ENCODE measurements around the gene FCER1G. TPM values are rescaled to one million over a fixed set of nuclear protein-coding genes. Genes with fewer than 3 reads are reported as not detected.
A peak's percentile ranks its signal among the peaks of the same experiment; 100 is the strongest.

The FCER1G gene
- polyA plus RNA-seq, 3 donors = 2,686 to 4,191 (median 2,715) TPM

GRCh38 chr1:161187311-161187710 is 27.8 kb upstream of the FCER1G start:
- Histone ChIP-seq H3K27me3 (ENCODE audit: control insufficient read depth in 2 of 2, insufficient read depth in 2 of 2, low read length in 2 of 2) (no peaks in the 10 kb centered on the region), H3K4me2 (replicated peaks; ENCODE audit: extremely low read depth, low read length, poor library complexity, severe bottlenecking) (no peak overlapping the region), H3K36me3 (replicated peaks in 1 of 2; ENCODE audit: control insufficient read depth in 1 of 2, insufficient read depth in 2 of 2, low read length in 2 of 2) (no peaks in the 10 kb centered on the region), H3K9ac (ENCODE audit: insufficient read depth, low read length, poor library complexity, severe bottlenecking) (no peak overlapping the region), H3K27ac (ENCODE audit: low read depth in 1 of 2, low read length in 2 of 2) (peak overlapping the region in 1 of 2 donors; percentile 96), H3K4me1 (ENCODE audit: control insufficient read depth in 1 of 2, insufficient read depth in 2 of 2, low read length in 2 of 2) (peaks cover 67 to 68% of the 10 kb centered on the region in 2 donors), H3K79me2 (ENCODE audit: insufficient read depth, low read length) (no peaks in the 10 kb centered on the region), H3K9me3 (replicated peaks in 1 of 2; ENCODE audit: control insufficient read depth in 1 of 2, insufficient read depth in 1 of 2, low read length in 2 of 2) (no peaks in the 10 kb centered on the region), H4K20me1 (ENCODE audit: insufficient read depth, low read length) (no peaks in the 10 kb centered on the region), H3K4me3 (replicated peaks in 1 of 3; ENCODE audit: low read depth in 2 of 3, low read length in 3 of 3) (no peak overlapping the region), H2AFZ (ENCODE audit: insufficient read depth, low read depth, low read length, poor library complexity, severe bottlenecking) (peak overlapping the region; percentile 47)
- peaks cover 0 to 4% (median 1%) of the 10 kb centered on the region in 3 donors for H3K27me3 Mint-ChIP-seq (ENCODE audit: low read depth in 3 of 3)
- no peaks in the 10 kb centered on the region for H3K9me3 Mint-ChIP-seq
- WGBS (ENCODE audit: insufficient coverage) = 0% methylated on average over 1 of the region's 3 CpGs
- no peak for TF ChIP-seq CTCF (IDR thresholded peaks at IDR 0.05)
- no peak for DNase-seq
- H3K4me3 Mint-ChIP-seq = no peak overlapping the region
- peaks cover 0 to 4% of the 10 kb centered on the region in 2 donors for H3K36me3 Mint-ChIP-seq
- H3K4me1 Mint-ChIP-seq = peaks cover 82% of the 10 kb centered on the region
- intact Hi-C loops (cut with micrococcal nuclease) = no loop called here
- peak overlapping the region; percentile 31 to 99 (median 99) for H3K27ac Mint-ChIP-seq

GRCh38 chr1:161188381-161188780 is 26.7 kb upstream of the FCER1G start:
- Histone ChIP-seq H3K4me3 (replicated peaks in 1 of 3; ENCODE audit: low read depth in 2 of 3, low read length in 3 of 3) (no peak overlapping the region), H3K36me3 (replicated peaks in 1 of 2; ENCODE audit: control insufficient read depth in 1 of 2, insufficient read depth in 2 of 2, low read length in 2 of 2) (no peaks in the 10 kb centered on the region), H3K27me3 (ENCODE audit: control insufficient read depth in 2 of 2, insufficient read depth in 2 of 2, low read length in 2 of 2) (no peaks in the 10 kb centered on the region), H3K4me2 (replicated peaks; ENCODE audit: extremely low read depth, low read length, poor library complexity, severe bottlenecking) (no peak overlapping the region), H3K27ac (ENCODE audit: low read depth in 1 of 2, low read length in 2 of 2) (no peak overlapping the region), H3K79me2 (ENCODE audit: insufficient read depth, low read length) (no peaks in the 10 kb centered on the region), H3K9me3 (replicated peaks in 1 of 2; ENCODE audit: control insufficient read depth in 1 of 2, insufficient read depth in 1 of 2, low read length in 2 of 2) (no peaks in the 10 kb centered on the region), H4K20me1 (ENCODE audit: insufficient read depth, low read length) (no peaks in the 10 kb centered on the region), H3K9ac (ENCODE audit: insufficient read depth, low read length, poor library complexity, severe bottlenecking) (no peak overlapping the region), H2AFZ (ENCODE audit: insufficient read depth, low read depth, low read length, poor library complexity, severe bottlenecking) (no peak overlapping the region), H3K4me1 (ENCODE audit: control insufficient read depth in 1 of 2, insufficient read depth in 2 of 2, low read length in 2 of 2) (peaks cover 66 to 67% of the 10 kb centered on the region in 2 donors)
- intact Hi-C loops (cut with micrococcal nuclease) = no loop called here
- Mint-ChIP-seq H3K36me3 (peaks cover 0 to 4% of the 10 kb centered on the region in 2 donors), H3K4me1 (peaks cover 80% of the 10 kb centered on the region), H3K9me3 (no peaks in the 10 kb centered on the region), H3K4me3 (no peak overlapping the region), H3K27me3 (ENCODE audit: low read depth in 3 of 3) (peaks cover 0 to 4% (median 1%) of the 10 kb centered on the region in 3 donors), H3K27ac (peak overlapping the region in 3 of 7 donors; percentile 5 to 27 (median 21))
- WGBS (ENCODE audit: insufficient coverage) = 100% methylated on average over 1 of the region's 6 CpGs
- no peak for TF ChIP-seq CTCF (IDR thresholded peaks at IDR 0.05)
- DNase-seq = no peak
